ENCODE data around the gene SPOCK2. TPM values are rescaled to one million over a fixed set of nuclear protein-coding genes. Genes with fewer than 3 reads are reported as not detected.
A peak's percentile ranks its signal among the peaks of the same experiment; 100 is the strongest.
"Not testable (repeated sequence)": the region's sequence is repeated elsewhere in the genome, so short reads cannot be mapped to it uniquely, and the experiment has no call there.

The SPOCK2 gene
- total and polyA plus RNA-seq, 4 donors, result 24.1 to 103 (median 60.1) TPM

- no peaks in the 10 kb centered on the region for H3K9me3 ChIP-seq (ENCODE audit: control insufficient read depth in 4 of 4, insufficient read depth in 3 of 4, low read length in 3 of 4)
- no peaks in the 10 kb centered on the region for H3K27me3 ChIP-seq (ENCODE audit: control insufficient read depth in 3 of 3, insufficient read depth in 3 of 3, low read length in 2 of 3)
- H3K4me3 ChIP-seq, result no peak overlapping the region
- H3K4me1 ChIP-seq (ENCODE audit: control insufficient read depth in 5 of 5, insufficient read depth in 5 of 5, low read length in 5 of 5), result peaks cover 0 to 17% (median 5%) of the 10 kb centered on the region in 5 donors
- peak overlapping the region in 1 of 2 donors; percentile 26 for H3K27ac ChIP-seq (ENCODE audit: low read depth in 1 of 2, low read length in 1 of 2)
- 92% methylated on average over 10 to 11 of the region's 11 CpGs for WGBS, 2 donors
- TF ChIP-seq CTCF (IDR thresholded peaks at IDR 0.05; ENCODE audit: control extremely low read depth, extremely low read depth), result no peak
- no peak overlapping the region for H3K9ac ChIP-seq (ENCODE audit: insufficient read depth in 1 of 2, low read length in 2 of 2)
- no peaks in the 10 kb centered on the region for H3K36me3 ChIP-seq (ENCODE audit: control insufficient read depth in 4 of 4, insufficient read depth in 4 of 4, low read length in 4 of 4)
- DNase-seq, result no peak
- ATAC-seq (ENCODE audit: insufficient read depth, low FRiP score), result no peak
These were observed 22.5 kb upstream of the SPOCK2 start for GRCh38 chr10:72110673-72111401.

GRCh38 chr10:72109636-72110157 lies 21.3 kb upstream of the SPOCK2 start:
- H3K4me3 ChIP-seq, result no peak overlapping the region
- peaks cover 0 to 11% (median 0%) of the 10 kb centered on the region in 5 donors for H3K4me1 ChIP-seq (ENCODE audit: control insufficient read depth in 5 of 5, insufficient read depth in 5 of 5, low read length in 5 of 5)
- 86 to 88% methylated on average over 8 of the region's 8 CpGs for WGBS, 2 donors
- H3K27me3 ChIP-seq (ENCODE audit: control insufficient read depth in 3 of 3, insufficient read depth in 3 of 3, low read length in 2 of 3), result no peaks in the 10 kb centered on the region
- no peaks in the 10 kb centered on the region for H3K9me3 ChIP-seq (ENCODE audit: control insufficient read depth in 4 of 4, insufficient read depth in 3 of 4, low read length in 3 of 4)
- H3K27ac ChIP-seq (ENCODE audit: low read depth in 1 of 2, low read length in 1 of 2), result peak overlapping the region in 1 of 2 donors; percentile 41
- ATAC-seq (ENCODE audit: insufficient read depth, low FRiP score) (no peak), DNase-seq (no peak)
- no peak for TF ChIP-seq CTCF (IDR thresholded peaks at IDR 0.05; ENCODE audit: control extremely low read depth, extremely low read depth)
- H3K9ac ChIP-seq (ENCODE audit: insufficient read depth in 1 of 2, low read length in 2 of 2), result no peak overlapping the region
- peaks cover 0 to 3% (median 0%) of the 10 kb centered on the region in 4 donors for H3K36me3 ChIP-seq (ENCODE audit: control insufficient read depth in 4 of 4, insufficient read depth in 4 of 4, low read length in 4 of 4)

GRCh38 chr10:72108830-72109635 lies 20.7 kb upstream of the SPOCK2 start:
- Histone ChIP-seq H3K4me1 (ENCODE audit: control insufficient read depth in 5 of 5, insufficient read depth in 5 of 5, low read length in 5 of 5) (peaks cover 0 to 11% (median 0%) of the 10 kb centered on the region in 5 donors), H3K4me3 (no peak overlapping the region), H3K36me3 (ENCODE audit: control insufficient read depth in 4 of 4, insufficient read depth in 4 of 4, low read length in 4 of 4) (peaks cover 0 to 3% (median 0%) of the 10 kb centered on the region in 4 donors), H3K27ac (ENCODE audit: low read depth in 1 of 2, low read length in 1 of 2) (peak overlapping the region; percentile 45 to 63), H3K9me3 (ENCODE audit: control insufficient read depth in 4 of 4, insufficient read depth in 3 of 4, low read length in 3 of 4) (no peaks in the 10 kb centered on the region), H3K9ac (ENCODE audit: insufficient read depth in 1 of 2, low read length in 2 of 2) (no peak overlapping the region), H3K27me3 (ENCODE audit: control insufficient read depth in 3 of 3, insufficient read depth in 3 of 3, low read length in 2 of 3) (no peaks in the 10 kb centered on the region)
- TF ChIP-seq CTCF (IDR thresholded peaks at IDR 0.05; ENCODE audit: control extremely low read depth, extremely low read depth), result no peak
- ATAC-seq (ENCODE audit: insufficient read depth, low FRiP score) (no peak), DNase-seq (no peak)
- 41 to 58% methylated on average over 1 of the region's 1 CpG for WGBS, 2 donors

- H3K9ac ChIP-seq (ENCODE audit: insufficient read depth in 1 of 2, low read length in 2 of 2); H3K27ac ChIP-seq (ENCODE audit: low read depth in 1 of 2, low read length in 1 of 2): not testable (repeated sequence)
These were observed 19.6 kb upstream of the SPOCK2 start for GRCh38 chr10:72108004-72108370.

More at GRCh38 chr10:72108004-72108370, 19.6 kb upstream of the SPOCK2 start:
- DNase-seq; H3K27me3 ChIP-seq (ENCODE audit: control insufficient read depth in 3 of 3, insufficient read depth in 3 of 3, low read length in 2 of 3); H3K36me3 ChIP-seq (ENCODE audit: control insufficient read depth in 4 of 4, insufficient read depth in 4 of 4, low read length in 4 of 4); ATAC-seq (ENCODE audit: insufficient read depth, low FRiP score); H3K9me3 ChIP-seq (ENCODE audit: control insufficient read depth in 4 of 4, insufficient read depth in 3 of 4, low read length in 3 of 4); H3K4me3 ChIP-seq: not testable (repeated sequence)
- peaks cover 0 to 11% (median 0%) of the 10 kb centered on the region in 5 donors for H3K4me1 ChIP-seq (ENCODE audit: control insufficient read depth in 5 of 5, insufficient read depth in 5 of 5, low read length in 5 of 5)
- 95 to 96% methylated on average over 3 of the region's 3 CpGs for WGBS, 2 donors
